ENCODE results near the gene LMF1.
"Not testable (repeated sequence)": the region's sequence is repeated elsewhere in the genome, so short reads cannot be mapped to it uniquely, and the experiment has no call there.

LMF1 gene

GRCh38 chr16:842711-843560 is 127.8 kb downstream of the LMF1 start:
- no peak for DNase-seq

- peak in 1 of 5 experiments; percentile 12 for DNase-seq
These were observed 128.7 kb downstream of the LMF1 start for GRCh38 chr16:842061-842476.

GRCh38 chr16:841455-842060 is 129.2 kb downstream of the LMF1 start:
- DNase-seq = no peak

- DNase-seq = no peak
These were observed 130.0 kb downstream of the LMF1 start for GRCh38 chr16:840561-841454.

GRCh38 chr16:839643-840408 is 131.0 kb downstream of the LMF1 start:
- no peak for DNase-seq

- DNase-seq = no peak
These were observed 132.0 kb downstream of the LMF1 start for GRCh38 chr16:838741-839140.

GRCh38 chr16:836822-837221 is 134.0 kb downstream of the LMF1 start:
- not testable (repeated sequence) for DNase-seq

GRCh38 chr16:836221-836620 is 134.6 kb downstream of the LMF1 start:
- DNase-seq = no peak

- DNase-seq = no peak
These were observed 135.4 kb downstream of the LMF1 start for GRCh38 chr16:835373-835772.

- DNase-seq = no peak
These were observed 137.4 kb downstream of the LMF1 start for GRCh38 chr16:833411-833810.

- DNase-seq = no peak
These were observed 138.0 kb downstream of the LMF1 start for GRCh38 chr16:832652-833336.

- no peak for DNase-seq
These were observed 139.0 kb downstream of the LMF1 start for GRCh38 chr16:831571-832413.

GRCh38 chr16:830871-831570 is 139.8 kb downstream of the LMF1 start:
- no peak for DNase-seq

GRCh38 chr16:830107-830870 is 140.5 kb downstream of the LMF1 start:
- no peak for DNase-seq

GRCh38 chr16:828891-829290 is 141.9 kb downstream of the LMF1 start:
- DNase-seq = no peak

- DNase-seq = no peak
These were observed 143.3 kb downstream of the LMF1 start for GRCh38 chr16:827513-827912.

- DNase-seq = no peak
These were observed 145.3 kb downstream of the LMF1 start for GRCh38 chr16:825341-826061.

GRCh38 chr16:824601-825000 is 146.2 kb downstream of the LMF1 start:
- DNase-seq = no peak

GRCh38 chr16:824194-824593 is 146.6 kb downstream of the LMF1 start:
- no peak for DNase-seq

Data from T-helper 2 cell (primary cell).